ENCODE measurements around the gene MZB1. TPM values are rescaled to one million over a fixed set of nuclear protein-coding genes. Genes with fewer than 3 reads are reported as not detected.

MZB1 gene
- total and polyA plus RNA-seq, 2 of the 8 experiments (the other 6 are each of a cell fraction or from before 2014, with no cell fraction given) = 0.39 to 0.47 TPM

GRCh38 chr5:139413153-139413552 is 23.4 kb upstream of the MZB1 start:
- Histone ChIP-seq H4K91ac (replicated peaks; ENCODE audit: insufficient read length, low read length) (no peak overlapping the region), H2AFZ (ENCODE audit: low read length) (no peak overlapping the region), H3K27me3 (replicated peaks in 1 of 4; ENCODE audit: control insufficient read depth in 3 of 4, extremely low read depth in 1 of 4, insufficient read depth in 3 of 4, low read length in 3 of 4) (no peaks in the 10 kb centered on the region), H4K20me1 (replicated peaks in 1 of 2; ENCODE audit: control insufficient read depth in 1 of 2, insufficient read depth in 2 of 2, low read length in 2 of 2) (no peaks in the 10 kb centered on the region), H3K23ac (ENCODE audit: insufficient read length) (no peak overlapping the region), H3K23me2 (ENCODE audit: low read depth, low read length) (no peaks in the 10 kb centered on the region), H2BK5ac (ENCODE audit: low read depth, low read length) (no peak overlapping the region), H4K5ac (ENCODE audit: insufficient read length, low read depth, low read length) (no peak overlapping the region), H2BK20ac (ENCODE audit: low read length) (no peak overlapping the region), H3K4ac (replicated peaks; ENCODE audit: insufficient read length, low read depth, low read length) (no peak overlapping the region), H2BK15ac (ENCODE audit: low read length) (no peak overlapping the region), H3K27ac (ENCODE audit: low read depth, low read length) (no peak overlapping the region), H3K36me3 (ENCODE audit: control insufficient read depth in 2 of 4, insufficient read depth in 4 of 4, low read length in 3 of 4) (peaks cover 2 to 14% (median 4%) of the 10 kb centered on the region in 4 experiments; a peak in 5 of 8 replicates), H3K4me2 (ENCODE audit: insufficient read depth in 1 of 2, low read depth in 2 of 2, low read length in 2 of 2) (no peak overlapping the region), H3K4me3 (ENCODE audit: extremely low read depth in 1 of 4, insufficient read depth in 2 of 4, low read depth in 3 of 4, low read length in 4 of 4) (no peak overlapping the region), H3K56ac (replicated peaks; ENCODE audit: insufficient read length, low read depth, low read length) (no peak overlapping the region), H3K4me1 (replicated peaks in 1 of 4; ENCODE audit: control insufficient read depth in 3 of 4, insufficient read depth in 4 of 4, low read length in 3 of 4) (no peaks in the 10 kb centered on the region), H3K79me2 (ENCODE audit: control insufficient read depth in 1 of 2, insufficient read depth in 2 of 2, low read length in 2 of 2) (no peaks in the 10 kb centered on the region), H3K9me3 (ENCODE audit: insufficient read depth in 2 of 2, low read depth in 1 of 2, low read length in 1 of 2) (no peaks in the 10 kb centered on the region), H2BK12ac (ENCODE audit: low read depth, low read length) (no peak overlapping the region), H4K8ac (ENCODE audit: extremely low read depth, insufficient read depth, low read length) (no peak overlapping the region), H3K79me1 (ENCODE audit: low read depth, low read length) (no peaks in the 10 kb centered on the region), H3K9ac (replicated peaks in 1 of 4; ENCODE audit: extremely low read depth in 1 of 4, low read depth in 3 of 4, low read length in 3 of 4) (no peak overlapping the region), H3K18ac (ENCODE audit: extremely low read depth, low read length) (no peak overlapping the region), H2BK120ac (replicated peaks; ENCODE audit: low read depth, low read length) (no peak overlapping the region), H2AK5ac (ENCODE audit: low read depth, low read length) (no peak overlapping the region), H3K14ac (ENCODE audit: insufficient read length) (no peak overlapping the region)
- 88% methylated on average over 6 of the region's 6 CpGs; no CpG with 5 or more reads in 1 of the 2 experiments for WGBS, 2 experiments (ENCODE audit: extremely low coverage in 1 of 2, insufficient coverage in 1 of 2, insufficient read length in 1 of 2, insufficient replicate concordance in 2 of 2, low coverage in 1 of 2, low lambda C conversion rate in 2 of 2, missing lambda C conversion rate in 1 of 2)
- ChIA-PET POLR2A (ENCODE audit: partially characterized antibody) (interaction anchor here (0.6 to 1.3 kb wide), 4 partner anchors 10 to 98 kb away, joined by 3 to 6 read pairs (median 3); partner anchors contain the start of gene SPATA24), CTCF (ENCODE audit: partially characterized antibody) (interaction anchor here (1.3 to 8.2 kb wide), 2 partner anchors 8 to 18 kb away, joined by 3 to 69 read pairs; partner anchors contain the start of gene PROB1)
- FAIRE-seq = no peak
- no peak for DNase-seq (ENCODE audit: low read depth in 1 of 2, low spot score in 2 of 2)
- TF ChIP-seq CTBP2 (IDR thresholded peaks at IDR 0.05; ENCODE audit: borderline replicate concordance, insufficient read depth, insufficient read length, low read length) = no peak
- TF ChIP-seq POLR2AphosphoS5 (IDR thresholded peaks at IDR 0.05; ENCODE audit: low read depth, low read length) = no peak
- no peak for TF ChIP-seq RBBP5 (IDR thresholded peaks at IDR 0.05; ENCODE audit: borderline replicate concordance, low read depth, low read length)
